Measurements from ENCODE around the gene DNAH14. TPM values are rescaled to one million over a fixed set of nuclear protein-coding genes. Genes with fewer than 3 reads are reported as not detected.

DNAH14 gene
- total RNA-seq, 1 experiment from 2014 or later, result 39.7 TPM

DNA sequence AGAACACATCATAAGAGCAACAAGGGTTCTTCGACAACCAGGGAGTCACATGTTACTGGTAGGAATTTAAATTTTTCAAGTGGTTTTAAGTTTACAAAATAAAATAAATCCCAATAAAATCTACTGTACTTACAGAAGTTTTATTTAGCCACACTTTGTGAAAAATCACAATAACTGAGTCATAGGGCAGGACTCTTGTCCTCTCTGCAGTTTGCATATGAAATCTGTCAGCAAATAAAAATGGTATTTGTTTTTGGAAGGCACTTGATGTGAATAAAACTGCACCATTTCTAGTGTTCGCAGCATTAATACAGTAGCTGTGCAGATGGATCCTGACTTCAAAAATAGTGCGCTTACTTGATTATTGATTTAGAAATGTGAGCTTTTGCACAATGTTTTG lies 348.0 kb downstream of the DNAH14 start:
- Histone ChIP-seq H3K79me2 (ENCODE audit: insufficient read depth, low read length) (no peaks in the 10 kb centered on the region), H4K8ac (replicated peaks; ENCODE audit: insufficient read length, low read depth, low read length) (no peak overlapping the region), H3K9ac (ENCODE audit: extremely low read depth, insufficient read length, low read length) (no peak overlapping the region), H4K91ac (ENCODE audit: insufficient read length, low read depth, low read length) (no peak overlapping the region), H3K4me1 (ENCODE audit: insufficient read depth, low read length) (no peaks in the 10 kb centered on the region), H3K79me1 (ENCODE audit: insufficient read depth, low read depth, low read length, poor library complexity, severe bottlenecking) (no peaks in the 10 kb centered on the region), H3T11ph (ENCODE audit: low read length) (no peak overlapping the region), H4K5ac (ENCODE audit: insufficient read length, low read depth, low read length) (no peak overlapping the region), H3K23ac (ENCODE audit: insufficient read length, low read depth, low read length) (no peak overlapping the region), H2BK120ac (ENCODE audit: low read depth, low read length, poor library complexity, severe bottlenecking) (no peak overlapping the region), H2AK5ac (ENCODE audit: insufficient read length, low read length) (no peak overlapping the region), H4K20me1 (ENCODE audit: control insufficient read depth, insufficient read depth, insufficient read length) (no peaks in the 10 kb centered on the region), H3K14ac (ENCODE audit: insufficient read depth, low read length) (no peak overlapping the region), H2BK12ac (ENCODE audit: insufficient read length, low read depth, low read length) (no peak overlapping the region), H2BK20ac (ENCODE audit: low read depth, low read length, poor library complexity, severe bottlenecking) (no peak overlapping the region), H3K56ac (ENCODE audit: insufficient read length, low read depth, low read length) (no peak overlapping the region), H2AFZ (ENCODE audit: low read length) (no peak overlapping the region), H3K27ac (ENCODE audit: insufficient read length, low read depth, low read length) (no peak overlapping the region), H2BK15ac (ENCODE audit: low read depth, low read length) (no peak overlapping the region), H3K9me3 (ENCODE audit: control insufficient read depth, low read depth, low read length) (no peaks in the 10 kb centered on the region), H3K4me2 (ENCODE audit: insufficient read depth, insufficient read length, low read length) (no peak overlapping the region), H2BK5ac (ENCODE audit: insufficient read length, low read length) (no peak overlapping the region), H3K18ac (ENCODE audit: insufficient read length, low read depth, low read length) (no peak overlapping the region), H3K4ac (ENCODE audit: low read depth, low read length) (no peak overlapping the region), H3K27me3 (ENCODE audit: insufficient read depth, low read length) (no peaks in the 10 kb centered on the region), H3K23me2 (ENCODE audit: insufficient read length, low read depth, low read length, poor library complexity, severe bottlenecking) (no peaks in the 10 kb centered on the region)
- Mint-ChIP-seq H3K4me3 (no peak overlapping the region), H3K9me3 (peaks cover 20 to 21% of the 10 kb centered on the region in 2 experiments), H3K36me3 (ENCODE audit: insufficient read depth in 1 of 3, low read depth in 3 of 3) (peaks cover 3 to 14% (median 7%) of the 10 kb centered on the region in 3 experiments; a peak in 5 of 7 replicates), H3K27me3 (ENCODE audit: low read depth) (no peaks in the 10 kb centered on the region), H3K4me1 (no peaks in the 10 kb centered on the region), H3K27ac (no peak overlapping the region)
- no peak for DNase-seq
- no CpG with 5 or more reads among the region's 3 CpGs for WGBS (ENCODE audit: extremely low coverage, insufficient read length, low lambda C conversion rate)
- TF ChIP-seq, protein P1, sequence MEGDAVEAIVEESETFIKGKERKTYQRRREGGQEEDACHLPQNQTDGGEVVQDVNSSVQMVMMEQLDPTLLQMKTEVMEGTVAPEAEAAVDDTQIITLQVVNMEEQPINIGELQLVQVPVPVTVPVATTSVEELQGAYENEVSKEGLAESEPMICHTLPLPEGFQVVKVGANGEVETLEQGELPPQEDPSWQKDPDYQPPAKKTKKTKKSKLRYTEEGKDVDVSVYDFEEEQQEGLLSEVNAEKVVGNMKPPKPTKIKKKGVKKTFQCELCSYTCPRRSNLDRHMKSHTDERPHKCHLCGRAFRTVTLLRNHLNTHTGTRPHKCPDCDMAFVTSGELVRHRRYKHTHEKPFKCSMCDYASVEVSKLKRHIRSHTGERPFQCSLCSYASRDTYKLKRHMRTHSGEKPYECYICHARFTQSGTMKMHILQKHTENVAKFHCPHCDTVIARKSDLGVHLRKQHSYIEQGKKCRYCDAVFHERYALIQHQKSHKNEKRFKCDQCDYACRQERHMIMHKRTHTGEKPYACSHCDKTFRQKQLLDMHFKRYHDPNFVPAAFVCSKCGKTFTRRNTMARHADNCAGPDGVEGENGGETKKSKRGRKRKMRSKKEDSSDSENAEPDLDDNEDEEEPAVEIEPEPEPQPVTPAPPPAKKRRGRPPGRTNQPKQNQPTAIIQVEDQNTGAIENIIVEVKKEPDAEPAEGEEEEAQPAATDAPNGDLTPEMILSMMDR (conservative IDR thresholded peaks at IDR 0.05), result no peak
